KOPT-K1 (cell line): Measurements from ENCODE around the gene CGB1.
"Not testable (repeated sequence)": the region's sequence is repeated elsewhere in the genome, so short reads cannot be mapped to it uniquely, and the experiment has no call there.

Experiments used
- H3K27ac ChIP-seq: fragments of 200-600 bp; sonication (generic); 2 replicates; pipeline ENCODE4 v1.5.1; 2016; ENCODE audit warnings: antibody characterized with exemption, mild to moderate bottlenecking, low read depth, low read length; ENCODE audit not compliant: poor library complexity, severe bottlenecking
- H3K36me3 ChIP-seq: fragments of 200-600 bp; sonication (generic); 2 replicates; pipeline ENCODE4 v1.5.1; 2017; ENCODE audit warnings: antibody characterized with exemption, mild to moderate bottlenecking, low read length, moderate library complexity; ENCODE audit not compliant: insufficient read depth
- H3K9me3 ChIP-seq: fragments of 200-600 bp; sonication (generic); 2 replicates; pipeline ENCODE4 v1.5.1; 2017; ENCODE audit warnings: antibody characterized with exemption, low read length, mild to moderate bottlenecking; ENCODE audit not compliant: insufficient read depth, poor library complexity, severe bottlenecking

CGB1 gene

GRCh38 chr19:49019242-49019932 is 17.3 kb downstream of the CGB1 start:
- H3K36me3 ChIP-seq, result peaks cover 29% of the 10 kb centered on the region
- H3K9me3 ChIP-seq, result no peaks in the 10 kb centered on the region
- no peak overlapping the region for H3K27ac ChIP-seq

GRCh38 chr19:49018388-49019241 is 18.1 kb downstream of the CGB1 start:
- peaks cover 37% of the 10 kb centered on the region for H3K36me3 ChIP-seq
- not testable (repeated sequence) for H3K27ac ChIP-seq, H3K9me3 ChIP-seq

- peaks cover 45% of the 10 kb centered on the region for H3K36me3 ChIP-seq
- no peaks in the 10 kb centered on the region for H3K9me3 ChIP-seq
- no peak overlapping the region for H3K27ac ChIP-seq
Measured at GRCh38 chr19:49017666-49018351, 18.9 kb downstream of the CGB1 start.

- Histone ChIP-seq H3K27ac (no peak within 1 kb of the TSS), H3K36me3 (peaks cover 51% of the 10 kb centered on the region), H3K9me3 (no peaks in the 10 kb centered on the region)
Measured at GRCh38 chr19:49017041-49017665, 19.5 kb downstream of the CGB1 start, which contains the start of gene LHB. TSS of gene LHB (minus strand) at chr19:49017091. CDS start at chr19:49017081, 10 bp downstream.

GRCh38 chr19:49016067-49016839 is 20.4 kb downstream of the CGB1 start:
- H3K9me3 ChIP-seq, result no peaks in the 10 kb centered on the region
- H3K36me3 ChIP-seq, result peaks cover 60% of the 10 kb centered on the region
- no peak overlapping the region for H3K27ac ChIP-seq

- Histone ChIP-seq H3K36me3 (peaks cover 74% of the 10 kb centered on the region), H3K27ac (no peak overlapping the region), H3K9me3 (no peaks in the 10 kb centered on the region)
Measured at GRCh38 chr19:49014870-49015255, 21.8 kb downstream of the CGB1 start.

GRCh38 chr19:49014123-49014869 is 22.4 kb downstream of the CGB1 start:
- Histone ChIP-seq H3K27ac (no peak overlapping the region), H3K9me3 (no peaks in the 10 kb centered on the region), H3K36me3 (peaks cover 80% of the 10 kb centered on the region)

- Histone ChIP-seq H3K9me3 (no peaks in the 10 kb centered on the region), H3K36me3 (peaks cover 87% of the 10 kb centered on the region), H3K27ac (no peak overlapping the region)
Measured at GRCh38 chr19:49011194-49011593, 25.5 kb downstream of the CGB1 start.

GRCh38 chr19:49010453-49010852 is 26.2 kb downstream of the CGB1 start:
- peaks cover 87% of the 10 kb centered on the region for H3K36me3 ChIP-seq
- no peak overlapping the region for H3K27ac ChIP-seq
- H3K9me3 ChIP-seq, result no peaks in the 10 kb centered on the region

- Histone ChIP-seq H3K9me3 (no peaks in the 10 kb centered on the region), H3K36me3 (peaks cover 87% of the 10 kb centered on the region), H3K27ac (no peak overlapping the region)
Measured at GRCh38 chr19:49009828-49010227, 26.9 kb downstream of the CGB1 start.

GRCh38 chr19:49006905-49007304 is 29.8 kb downstream of the CGB1 start:
- no peak overlapping the region for H3K27ac ChIP-seq
- peaks cover 87% of the 10 kb centered on the region for H3K36me3 ChIP-seq
- no peaks in the 10 kb centered on the region for H3K9me3 ChIP-seq

GRCh38 chr19:49004964-49005614 is 31.6 kb downstream of the CGB1 start:
- Histone ChIP-seq H3K36me3 (peaks cover 73% of the 10 kb centered on the region), H3K9me3 (no peaks in the 10 kb centered on the region), H3K27ac (no peak overlapping the region)

GRCh38 chr19:49004133-49004532 is 32.6 kb downstream of the CGB1 start:
- no peak overlapping the region for H3K27ac ChIP-seq
- peaks cover 73% of the 10 kb centered on the region for H3K36me3 ChIP-seq
- H3K9me3 ChIP-seq, result no peaks in the 10 kb centered on the region
